WERI-Rb-1 (cell line): Measurements from ENCODE around the gene SLF2.

ENCODE experiments used
- DNase-seq: peaks from one replicate; pipeline ENCODE4 v3.0.0-alpha.2; 2020
- H3K27ac ChIP-seq: fragments of 250-450 bp; sonication (Bioruptor Pico); 2 replicates; pipeline ENCODE4 v1.5.1; 2020; ENCODE audit warnings: mild to moderate bottlenecking, moderate library complexity
- H3K27me3 ChIP-seq: fragments of 250-450 bp; sonication (Bioruptor Pico); 2 replicates; pipeline ENCODE4 v1.5.1; 2021; ENCODE audit warnings: mild to moderate bottlenecking, low read depth, moderate library complexity; ENCODE audit not compliant: insufficient read depth, severe bottlenecking
- H3K36me3 ChIP-seq: fragments of 250-450 bp; sonication (Bioruptor Pico); 2 replicates; pipeline ENCODE4 v1.5.1; 2020; ENCODE audit warnings: mild to moderate bottlenecking, moderate library complexity
- H3K4me3 ChIP-seq: 2 replicates; pipeline ENCODE4 v1.5.1; 2011; ENCODE audit warnings: low read depth, mild to moderate bottlenecking, control low read depth, low read length
- H3K9me3 ChIP-seq: fragments of 250-450 bp; sonication (Bioruptor Pico); 2 replicates; pipeline ENCODE4 v1.5.1; 2021; ENCODE audit warnings: mild to moderate bottlenecking, moderate library complexity; ENCODE audit not compliant: severe bottlenecking
- TF ChIP-seq, protein P1 (sequence below): IDR thresholded peaks from 2 replicates; pipeline ENCODE4 v1.5.1; 2011; ENCODE audit warnings: low read depth, mild to moderate bottlenecking, control low read depth, inconsistent platforms, low read length

The SLF2 gene

DNA sequence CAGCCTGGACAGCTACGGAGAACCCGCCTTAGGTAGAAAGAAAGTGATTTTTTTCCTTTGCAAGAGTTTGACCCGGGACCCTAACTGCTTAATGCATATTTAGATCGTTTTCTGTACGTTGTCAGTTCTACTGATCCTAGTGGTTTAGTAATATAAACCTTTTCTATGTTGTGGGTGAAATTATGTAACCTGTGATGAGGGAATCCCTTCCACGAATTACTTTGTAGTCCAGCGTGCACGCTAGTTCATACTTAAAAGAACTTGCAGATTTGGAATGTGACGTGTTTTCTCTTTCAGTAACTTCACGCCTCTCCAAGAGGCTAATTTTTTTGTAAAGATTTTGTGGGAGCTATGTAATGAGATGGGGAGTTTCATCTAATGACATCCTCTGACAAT is 705 bp downstream of the SLF2 start:
- H3K4me3 ChIP-seq, result peak overlapping the region; percentile 88
- H3K27me3 ChIP-seq, result no peaks in the 10 kb centered on the region
- DNase-seq, result no peak
- peaks cover 45% of the 10 kb centered on the region for H3K36me3 ChIP-seq
- no peaks in the 10 kb centered on the region for H3K9me3 ChIP-seq
- H3K27ac ChIP-seq, result peak overlapping the region; percentile 99
- TF ChIP-seq, protein P1, sequence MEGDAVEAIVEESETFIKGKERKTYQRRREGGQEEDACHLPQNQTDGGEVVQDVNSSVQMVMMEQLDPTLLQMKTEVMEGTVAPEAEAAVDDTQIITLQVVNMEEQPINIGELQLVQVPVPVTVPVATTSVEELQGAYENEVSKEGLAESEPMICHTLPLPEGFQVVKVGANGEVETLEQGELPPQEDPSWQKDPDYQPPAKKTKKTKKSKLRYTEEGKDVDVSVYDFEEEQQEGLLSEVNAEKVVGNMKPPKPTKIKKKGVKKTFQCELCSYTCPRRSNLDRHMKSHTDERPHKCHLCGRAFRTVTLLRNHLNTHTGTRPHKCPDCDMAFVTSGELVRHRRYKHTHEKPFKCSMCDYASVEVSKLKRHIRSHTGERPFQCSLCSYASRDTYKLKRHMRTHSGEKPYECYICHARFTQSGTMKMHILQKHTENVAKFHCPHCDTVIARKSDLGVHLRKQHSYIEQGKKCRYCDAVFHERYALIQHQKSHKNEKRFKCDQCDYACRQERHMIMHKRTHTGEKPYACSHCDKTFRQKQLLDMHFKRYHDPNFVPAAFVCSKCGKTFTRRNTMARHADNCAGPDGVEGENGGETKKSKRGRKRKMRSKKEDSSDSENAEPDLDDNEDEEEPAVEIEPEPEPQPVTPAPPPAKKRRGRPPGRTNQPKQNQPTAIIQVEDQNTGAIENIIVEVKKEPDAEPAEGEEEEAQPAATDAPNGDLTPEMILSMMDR, result no peak

DNA sequence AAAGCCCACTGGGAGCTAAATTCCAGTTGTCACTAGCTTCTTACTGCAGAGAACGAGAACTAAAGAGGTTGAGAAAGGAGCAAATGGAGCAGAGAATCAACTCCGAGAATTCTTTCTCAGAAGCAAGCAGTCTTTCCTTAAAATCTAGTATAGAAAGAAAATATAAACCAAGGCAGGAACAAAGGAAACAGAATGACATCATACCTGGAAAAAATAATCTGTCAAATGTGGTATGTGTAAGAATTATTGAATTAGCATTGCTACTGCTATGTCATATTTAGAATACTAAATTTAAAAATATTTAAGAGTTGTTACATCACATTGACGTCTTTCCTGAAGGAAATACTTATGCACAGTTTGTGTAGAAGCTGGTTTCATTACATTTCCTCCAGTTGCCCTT is 4.3 kb downstream of the SLF2 start:
- Histone ChIP-seq H3K36me3 (peaks cover 80% of the 10 kb centered on the region), H3K27me3 (no peaks in the 10 kb centered on the region), H3K9me3 (no peaks in the 10 kb centered on the region), H3K27ac (no peak overlapping the region), H3K4me3 (no peak overlapping the region)
- no peak for DNase-seq
- TF ChIP-seq, protein P1, result no peak

DNA sequence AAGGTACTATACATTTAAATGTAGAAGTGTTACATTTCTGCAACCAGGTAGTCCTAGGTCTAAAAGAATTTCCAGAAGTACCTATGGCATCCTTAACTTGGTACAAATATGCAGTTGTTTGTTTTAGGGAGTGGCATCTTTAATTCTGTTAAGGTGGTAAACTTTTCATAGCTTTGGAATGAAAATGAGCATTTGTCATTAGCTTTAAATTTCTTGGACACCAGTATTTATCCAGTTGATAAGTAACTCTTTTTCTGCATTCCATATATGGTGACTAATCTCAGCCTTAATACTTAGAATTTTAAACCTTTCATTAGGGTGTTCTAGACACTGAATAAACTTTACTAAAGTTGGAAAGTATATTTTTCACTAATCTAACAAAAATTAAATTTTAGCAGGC is 10.8 kb downstream of the SLF2 start:
- Histone ChIP-seq H3K27ac (no peak overlapping the region), H3K9me3 (no peaks in the 10 kb centered on the region), H3K27me3 (no peaks in the 10 kb centered on the region), H3K36me3 (peaks cover 94% of the 10 kb centered on the region), H3K4me3 (no peak overlapping the region)
- TF ChIP-seq, protein P1, result no peak
- no peak for DNase-seq

DNA sequence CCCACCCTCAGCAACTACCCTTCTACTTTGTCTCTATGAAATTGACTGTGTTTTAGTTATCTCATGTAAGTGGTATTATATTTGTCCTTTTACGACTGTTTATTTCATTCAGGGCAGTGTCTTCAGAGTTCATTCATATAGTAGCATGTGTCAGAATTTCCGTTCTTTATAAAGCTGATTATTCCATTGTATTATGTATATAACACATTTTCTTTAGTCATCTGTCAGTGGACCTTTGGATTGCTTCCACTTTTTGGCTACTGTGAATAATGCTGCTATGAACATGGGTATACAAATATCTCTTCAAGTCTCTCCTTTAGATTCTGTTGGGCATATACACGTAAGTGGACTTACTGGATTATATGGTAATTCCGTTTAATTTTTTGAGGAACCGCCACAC is 14.5 kb downstream of the SLF2 start:
- Histone ChIP-seq H3K4me3 (no peak overlapping the region), H3K27me3 (no peaks in the 10 kb centered on the region), H3K9me3 (no peaks in the 10 kb centered on the region), H3K36me3 (peaks cover 94% of the 10 kb centered on the region), H3K27ac (no peak overlapping the region)
- DNase-seq, result no peak
- TF ChIP-seq, protein P1, result no peak

DNA sequence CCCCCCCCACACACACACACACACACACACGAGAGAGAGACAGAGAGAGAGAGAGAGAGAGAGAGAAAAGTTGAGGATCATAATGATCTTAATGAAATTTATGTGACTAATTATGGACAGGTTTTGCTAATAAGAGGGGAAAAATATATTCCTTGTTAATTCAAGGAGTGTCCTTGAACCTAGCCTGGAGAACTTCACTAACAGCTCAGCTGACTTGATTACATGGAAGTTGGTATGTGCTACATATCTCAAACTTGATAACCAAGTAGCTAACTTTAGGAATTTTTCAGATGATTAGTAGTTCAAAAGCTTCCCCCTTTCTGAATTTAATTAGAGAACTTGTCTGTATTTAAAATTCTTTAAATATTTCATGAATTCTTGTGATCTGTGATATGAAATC is 15.3 kb downstream of the SLF2 start:
- H3K27me3 ChIP-seq, result no peaks in the 10 kb centered on the region
- no peak overlapping the region for H3K4me3 ChIP-seq
- peaks cover 94% of the 10 kb centered on the region for H3K36me3 ChIP-seq
- no peaks in the 10 kb centered on the region for H3K9me3 ChIP-seq
- TF ChIP-seq, protein P1, result no peak
- no peak overlapping the region for H3K27ac ChIP-seq
- no peak for DNase-seq

DNA sequence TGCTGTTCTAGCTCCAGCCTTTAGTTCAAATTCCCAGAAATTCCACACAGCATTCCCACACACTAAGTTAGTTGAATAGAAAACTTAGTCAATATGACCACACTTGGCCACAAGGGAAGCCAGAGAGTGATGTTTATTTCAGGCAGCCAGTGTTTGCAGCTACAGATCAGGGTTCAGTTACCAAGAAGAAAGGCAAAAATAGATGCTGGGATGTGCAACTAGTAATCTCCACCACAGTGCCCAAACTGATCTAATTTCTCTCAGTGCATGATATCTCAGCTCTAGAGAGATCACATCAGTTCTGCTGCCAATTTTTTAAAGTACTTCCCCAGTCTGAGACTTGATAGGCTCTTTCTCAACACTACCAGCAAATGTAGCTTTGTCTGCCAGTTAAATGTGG is 17.6 kb downstream of the SLF2 start:
- Histone ChIP-seq H3K27ac (no peak overlapping the region), H3K4me3 (no peak overlapping the region), H3K36me3 (peaks cover 91% of the 10 kb centered on the region), H3K9me3 (no peaks in the 10 kb centered on the region), H3K27me3 (no peaks in the 10 kb centered on the region)
- no peak for DNase-seq
- TF ChIP-seq, protein P1, result 0 out of 2 replicates have a peak, but pooled peaks have one; percentile 5
